MV-4-11 (cell line): ENCODE measurements around the gene APAF1.
"Not testable (repeated sequence)": the region's sequence is repeated elsewhere in the genome, so short reads cannot be mapped to it uniquely, and the experiment has no call there.

Experiments used
- DNase-seq: peaks from one replicate; lab custom pipeline; 2025; lab: John Stamatoyannopoulos, UW

The APAF1 gene, protein sequence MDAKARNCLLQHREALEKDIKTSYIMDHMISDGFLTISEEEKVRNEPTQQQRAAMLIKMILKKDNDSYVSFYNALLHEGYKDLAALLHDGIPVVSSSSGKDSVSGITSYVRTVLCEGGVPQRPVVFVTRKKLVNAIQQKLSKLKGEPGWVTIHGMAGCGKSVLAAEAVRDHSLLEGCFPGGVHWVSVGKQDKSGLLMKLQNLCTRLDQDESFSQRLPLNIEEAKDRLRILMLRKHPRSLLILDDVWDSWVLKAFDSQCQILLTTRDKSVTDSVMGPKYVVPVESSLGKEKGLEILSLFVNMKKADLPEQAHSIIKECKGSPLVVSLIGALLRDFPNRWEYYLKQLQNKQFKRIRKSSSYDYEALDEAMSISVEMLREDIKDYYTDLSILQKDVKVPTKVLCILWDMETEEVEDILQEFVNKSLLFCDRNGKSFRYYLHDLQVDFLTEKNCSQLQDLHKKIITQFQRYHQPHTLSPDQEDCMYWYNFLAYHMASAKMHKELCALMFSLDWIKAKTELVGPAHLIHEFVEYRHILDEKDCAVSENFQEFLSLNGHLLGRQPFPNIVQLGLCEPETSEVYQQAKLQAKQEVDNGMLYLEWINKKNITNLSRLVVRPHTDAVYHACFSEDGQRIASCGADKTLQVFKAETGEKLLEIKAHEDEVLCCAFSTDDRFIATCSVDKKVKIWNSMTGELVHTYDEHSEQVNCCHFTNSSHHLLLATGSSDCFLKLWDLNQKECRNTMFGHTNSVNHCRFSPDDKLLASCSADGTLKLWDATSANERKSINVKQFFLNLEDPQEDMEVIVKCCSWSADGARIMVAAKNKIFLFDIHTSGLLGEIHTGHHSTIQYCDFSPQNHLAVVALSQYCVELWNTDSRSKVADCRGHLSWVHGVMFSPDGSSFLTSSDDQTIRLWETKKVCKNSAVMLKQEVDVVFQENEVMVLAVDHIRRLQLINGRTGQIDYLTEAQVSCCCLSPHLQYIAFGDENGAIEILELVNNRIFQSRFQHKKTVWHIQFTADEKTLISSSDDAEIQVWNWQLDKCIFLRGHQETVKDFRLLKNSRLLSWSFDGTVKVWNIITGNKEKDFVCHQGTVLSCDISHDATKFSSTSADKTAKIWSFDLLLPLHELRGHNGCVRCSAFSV (N-terminal part only)

DNA sequence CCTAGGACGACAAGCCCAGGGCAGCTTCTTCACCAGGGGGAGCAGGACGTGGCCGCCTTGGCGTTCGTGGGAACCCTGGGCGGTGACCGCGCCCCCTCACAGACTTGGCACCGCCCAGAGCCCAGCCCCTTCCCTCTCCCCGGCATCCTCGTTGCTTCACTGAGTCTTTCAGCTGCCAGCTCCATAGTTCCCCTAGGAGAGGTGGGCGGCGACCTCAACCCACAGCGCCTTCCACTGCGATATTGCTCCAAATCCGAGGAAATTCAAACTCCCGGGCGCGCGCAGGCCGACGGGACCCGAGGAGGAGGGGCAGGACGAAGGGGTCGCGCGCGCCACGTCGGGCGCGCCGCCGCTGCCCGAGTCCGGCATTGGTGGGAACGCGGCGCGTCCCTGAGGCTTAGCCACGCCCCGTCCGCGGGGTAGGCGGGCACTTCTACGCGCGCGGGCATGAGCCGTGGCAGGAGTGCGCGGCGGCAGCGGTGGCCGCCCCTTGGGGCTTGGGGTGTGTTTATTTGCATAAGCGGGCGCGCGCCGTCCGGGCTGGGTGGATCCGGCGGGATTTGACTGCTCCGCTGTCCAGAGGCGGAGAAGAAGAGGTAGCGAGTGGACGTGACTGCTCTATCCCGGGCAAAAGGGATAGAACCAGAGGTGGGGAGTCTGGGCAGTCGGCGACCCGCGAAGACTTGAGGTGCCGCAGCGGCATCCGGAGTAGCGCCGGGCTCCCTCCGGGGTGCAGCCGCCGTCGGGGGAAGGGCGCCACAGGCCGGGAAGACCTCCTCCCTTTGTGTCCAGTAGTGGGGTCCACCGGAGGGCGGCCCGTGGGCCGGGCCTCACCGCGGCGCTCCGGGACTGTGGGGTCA lies at the start of gene APAF1, which contains the start of gene IKBIP:
Gene APAF1, plus strand, starts transcription at position 579 of the 860 bp plus-strand sequence. CDS start 3,070 bp downstream, outside the sequence.
Gene IKBIP, minus strand, starts transcription at position 77 of the 860 bp plus-strand sequence. CDS start 87 bp downstream, outside the sequence.
- DNase-seq, result peak; percentile 92

DNA sequence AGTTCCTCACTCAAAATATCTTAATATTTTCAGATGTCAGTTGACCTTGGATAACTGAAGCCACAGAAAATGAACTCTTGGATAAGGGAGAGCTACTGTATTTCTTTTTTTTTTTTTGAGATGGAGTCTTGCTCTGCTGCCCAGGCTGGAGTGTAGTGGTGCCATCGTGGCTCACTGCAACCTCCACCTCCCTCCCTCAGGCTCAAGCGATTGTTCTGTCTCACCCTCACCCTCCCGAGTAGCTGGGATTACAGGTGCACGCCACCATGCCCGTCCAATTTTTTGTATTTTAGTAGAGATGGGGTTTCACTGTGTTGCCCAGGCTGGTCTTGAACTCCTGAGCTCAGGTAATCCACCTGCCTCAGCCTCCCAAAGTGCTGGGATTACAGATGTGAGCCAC lies 47.8 kb upstream of the APAF1 start:
- not testable (repeated sequence) for DNase-seq

DNA sequence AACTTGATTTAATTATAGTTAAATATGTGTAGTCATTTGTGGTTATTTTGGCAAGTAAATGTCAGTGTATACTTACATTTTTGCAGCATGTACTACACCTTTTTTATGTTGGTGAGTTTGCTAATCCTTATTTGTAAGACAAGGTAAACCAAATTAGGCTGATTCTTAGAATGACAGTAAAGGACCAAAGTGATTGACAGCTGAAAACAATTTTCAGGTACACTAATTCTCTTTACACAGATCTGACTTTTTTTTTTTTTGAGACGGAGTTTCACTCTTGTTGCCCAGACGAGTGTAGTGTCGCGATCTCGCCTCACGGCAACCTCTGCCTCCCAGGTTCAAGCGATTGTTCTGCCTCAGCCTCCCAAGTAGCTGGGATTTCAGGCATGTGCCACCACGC lies 43.2 kb upstream of the APAF1 start:
- DNase-seq, result no peak

DNA sequence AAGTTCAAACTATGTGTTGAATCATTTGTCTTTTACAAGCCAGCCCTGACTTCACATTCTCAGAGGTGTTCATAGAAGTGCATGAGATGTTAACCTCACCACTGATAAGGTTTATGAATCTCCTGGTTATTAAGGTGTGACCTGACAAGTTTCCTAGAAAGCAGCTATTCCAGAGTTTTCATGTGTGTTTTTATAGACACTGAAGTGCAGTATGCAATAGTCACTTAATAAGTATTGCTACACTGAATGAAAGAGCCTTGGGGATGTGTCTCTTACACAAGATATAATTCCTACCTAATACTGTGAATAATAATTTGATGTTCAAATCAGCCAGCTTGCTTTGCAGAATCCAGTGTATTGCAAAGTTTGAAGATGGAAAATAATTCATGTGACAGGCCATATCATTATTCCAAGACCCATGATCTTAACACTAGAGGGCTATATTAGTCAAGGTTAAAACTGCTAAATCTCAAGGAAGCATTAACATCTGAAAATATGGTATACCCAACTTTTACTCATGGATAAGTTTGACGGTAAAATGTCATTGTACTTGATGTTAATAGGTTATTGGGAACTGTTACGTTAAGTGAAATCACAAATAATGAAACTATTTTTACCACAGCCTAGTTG lies 38.6 kb upstream of the APAF1 start:
- DNase-seq, result peak; percentile 41

DNA sequence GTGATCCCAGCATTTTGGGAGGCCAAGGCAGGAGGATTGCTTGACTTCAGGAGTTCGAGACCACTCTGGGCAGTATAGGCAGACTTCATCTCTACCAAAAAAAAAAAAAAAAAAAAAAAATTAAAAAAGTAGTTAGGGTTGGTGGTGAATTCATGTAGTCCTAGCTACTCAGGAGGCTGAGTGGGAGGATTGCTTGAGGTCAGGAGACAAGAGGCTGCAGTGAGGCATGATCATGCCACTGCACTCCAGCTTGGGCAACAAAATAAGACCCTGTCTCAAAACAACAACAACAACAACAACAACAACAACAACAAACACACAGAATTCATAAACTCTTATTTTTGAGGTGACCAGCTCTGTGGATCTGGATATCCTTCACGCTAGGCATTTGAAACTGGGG lies 34.5 kb upstream of the APAF1 start:
- DNase-seq, result no peak

DNA sequence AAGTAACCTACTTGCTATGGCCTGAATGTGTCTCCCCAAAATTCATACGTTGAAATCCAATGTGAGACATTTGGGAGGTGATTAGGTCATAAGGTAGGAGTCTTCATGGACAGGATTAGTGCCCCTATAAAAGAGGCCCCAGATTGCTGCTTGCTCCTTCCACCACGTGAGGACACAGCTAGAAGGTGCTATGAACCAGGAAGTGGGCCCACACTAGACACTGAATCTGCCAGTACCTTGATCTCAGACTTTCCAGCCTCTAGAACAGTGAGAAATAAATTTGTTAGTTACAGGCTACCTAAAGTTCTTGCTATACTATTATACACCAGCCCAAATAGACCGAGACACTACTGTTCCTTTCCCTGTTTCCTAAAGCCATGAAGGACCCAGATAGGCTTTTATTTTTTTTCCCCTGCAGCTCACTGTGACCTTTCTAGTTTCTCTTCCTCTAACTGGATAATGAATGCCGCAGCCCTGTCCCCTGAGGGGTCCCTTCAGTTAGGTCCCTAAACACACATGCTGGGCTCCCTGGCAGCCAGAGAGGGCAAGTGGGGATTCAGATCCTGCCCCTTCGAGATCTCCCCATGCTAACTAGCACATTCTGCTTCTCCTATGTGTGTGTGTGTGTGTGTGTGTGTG lies 32.3 kb upstream of the APAF1 start:
- peak; percentile 90 for DNase-seq

DNA sequence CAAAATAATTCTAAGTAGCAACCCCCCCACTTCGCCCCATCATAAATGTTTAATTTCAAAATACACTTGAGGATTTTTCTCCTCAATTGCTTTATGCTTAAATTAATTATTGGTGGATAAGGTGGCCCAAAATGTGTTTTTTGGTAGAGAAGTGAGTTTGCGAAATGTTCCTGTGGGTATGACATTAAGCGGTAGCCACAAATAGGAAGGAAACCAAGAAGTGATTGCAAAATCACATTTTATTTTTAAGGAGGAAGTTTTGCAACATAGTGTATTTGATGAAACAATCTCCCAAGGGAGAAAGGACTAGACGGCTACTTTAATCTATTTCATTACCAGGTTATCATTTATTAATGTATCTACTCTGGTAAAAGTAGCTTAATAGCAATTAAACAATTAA lies 26.1 kb upstream of the APAF1 start:
- peak; percentile 94 for DNase-seq

DNA sequence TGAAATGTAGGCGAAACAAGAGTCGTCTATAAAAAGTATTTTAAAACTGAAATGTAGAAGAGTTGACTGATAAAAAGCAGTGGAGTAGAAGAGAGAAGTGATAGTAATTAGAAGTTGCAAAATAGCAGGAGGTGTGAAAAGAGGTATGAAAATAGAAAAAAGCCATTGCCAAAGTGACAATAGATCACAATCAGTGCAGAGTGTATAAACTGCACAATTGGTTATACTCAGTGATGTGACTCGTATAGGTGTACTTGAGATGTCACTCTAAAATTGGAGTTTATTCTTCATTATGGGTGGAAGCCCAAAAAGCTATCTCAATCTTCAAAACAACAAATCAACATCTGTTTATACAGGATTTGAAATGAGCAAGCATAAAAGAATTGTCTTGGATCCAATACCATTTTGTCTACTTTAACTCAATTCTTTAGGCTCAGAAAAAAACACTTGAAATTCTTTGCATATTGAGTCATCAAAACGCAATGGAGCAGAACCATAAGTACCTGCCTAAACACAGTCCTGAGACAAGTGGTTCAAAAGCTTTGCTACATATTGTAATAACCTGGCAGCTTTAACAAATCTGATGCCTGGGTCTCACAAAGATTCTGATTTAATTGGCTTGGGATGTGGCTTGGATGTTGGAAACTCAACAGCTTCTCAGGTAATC lies 9.3 kb upstream of the APAF1 start:
- no peak for DNase-seq

DNA sequence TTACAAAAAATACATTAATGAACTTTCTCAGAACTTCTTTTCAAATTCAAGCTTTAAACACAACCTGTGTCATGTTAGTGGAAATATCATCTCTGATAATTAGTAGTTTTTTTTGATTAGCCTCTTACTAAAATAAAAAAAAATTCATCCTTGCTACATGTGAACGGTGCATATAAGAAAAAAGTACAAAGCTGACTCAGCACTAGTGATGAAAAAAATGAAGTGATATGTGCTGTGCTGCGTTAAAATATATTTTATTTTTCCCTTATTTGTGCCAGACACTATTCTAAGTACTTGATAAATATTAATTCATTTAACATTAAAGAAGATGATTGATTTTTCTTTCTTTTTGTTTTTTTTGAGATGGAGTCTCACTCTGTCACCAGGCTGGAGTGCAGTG lies 8.0 kb upstream of the APAF1 start:
- no peak for DNase-seq

DNA sequence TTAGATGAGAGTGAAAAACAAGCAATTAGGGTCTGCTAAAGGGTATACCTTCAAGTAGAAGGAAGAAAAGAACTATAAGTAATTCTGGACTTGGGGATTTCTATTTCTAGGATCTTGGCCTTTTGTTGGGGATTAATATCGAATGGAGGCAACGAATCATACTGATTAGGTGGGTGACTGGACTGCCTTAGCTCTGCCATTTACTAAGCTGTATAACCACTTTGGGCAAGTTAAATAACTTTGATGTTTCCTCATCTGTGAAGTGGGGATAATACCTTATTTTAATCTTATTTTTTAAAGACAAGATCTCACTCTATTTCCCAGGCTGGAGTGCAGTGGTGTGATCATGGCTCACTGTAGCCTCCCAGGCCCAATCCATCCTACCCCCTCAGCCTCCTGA lies 7.1 kb upstream of the APAF1 start:
- no peak for DNase-seq

DNA sequence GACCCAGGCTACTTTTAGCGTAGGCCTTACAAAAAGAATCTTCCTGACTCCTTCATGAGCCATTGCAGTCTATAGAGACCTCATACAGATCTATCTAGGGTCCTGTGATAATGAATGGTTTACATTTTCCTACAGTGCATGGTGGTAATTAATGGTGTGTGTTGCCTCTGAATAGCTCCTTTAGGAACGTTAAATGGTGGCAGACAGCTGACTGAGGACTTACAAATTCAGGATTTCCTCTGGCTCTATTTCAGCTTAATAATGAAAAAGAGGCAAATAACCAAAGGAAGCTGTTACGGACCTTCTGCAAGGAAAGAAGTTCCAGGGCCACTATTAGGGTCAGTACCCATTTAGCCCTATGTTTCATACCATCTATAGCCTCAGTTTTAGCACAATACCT lies 5.6 kb upstream of the APAF1 start:
- no peak for DNase-seq

DNA sequence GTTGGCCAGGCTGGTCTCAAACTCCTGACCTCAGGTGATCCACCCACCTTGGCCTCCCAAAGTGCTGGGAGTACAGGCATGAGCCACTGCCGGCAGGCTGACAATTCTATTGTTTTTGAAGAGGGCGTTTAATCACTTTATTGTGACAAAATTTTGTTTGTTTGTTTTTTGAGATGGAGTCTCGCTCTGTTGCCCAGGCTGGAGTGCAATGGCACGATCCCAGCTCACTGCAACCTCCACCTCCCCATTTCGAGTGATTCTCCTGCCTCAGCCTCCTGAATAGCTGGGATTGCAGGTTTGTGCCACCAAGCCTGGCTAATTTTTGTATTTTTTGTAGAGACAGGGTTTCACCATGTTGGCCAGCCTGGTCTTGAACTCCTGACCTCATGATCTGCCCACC lies 2.3 kb upstream of the APAF1 start:
- not testable (repeated sequence) for DNase-seq

DNA sequence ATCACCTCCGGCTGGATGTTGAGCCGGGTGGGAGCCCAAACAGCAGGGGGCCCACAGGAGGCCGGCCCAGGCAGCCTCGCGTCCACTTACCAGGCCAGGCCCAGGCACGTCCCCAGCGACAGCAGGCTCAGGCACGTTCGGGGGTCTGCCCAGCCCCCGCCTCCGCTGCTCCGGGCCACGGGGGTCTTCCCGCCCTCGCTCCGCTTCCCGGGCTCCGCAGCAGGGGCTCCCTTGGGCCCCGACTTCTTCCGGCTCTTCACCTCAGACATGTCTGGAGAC lies 718 bp upstream of the APAF1 start:
- DNase-seq, result no peak

DNA sequence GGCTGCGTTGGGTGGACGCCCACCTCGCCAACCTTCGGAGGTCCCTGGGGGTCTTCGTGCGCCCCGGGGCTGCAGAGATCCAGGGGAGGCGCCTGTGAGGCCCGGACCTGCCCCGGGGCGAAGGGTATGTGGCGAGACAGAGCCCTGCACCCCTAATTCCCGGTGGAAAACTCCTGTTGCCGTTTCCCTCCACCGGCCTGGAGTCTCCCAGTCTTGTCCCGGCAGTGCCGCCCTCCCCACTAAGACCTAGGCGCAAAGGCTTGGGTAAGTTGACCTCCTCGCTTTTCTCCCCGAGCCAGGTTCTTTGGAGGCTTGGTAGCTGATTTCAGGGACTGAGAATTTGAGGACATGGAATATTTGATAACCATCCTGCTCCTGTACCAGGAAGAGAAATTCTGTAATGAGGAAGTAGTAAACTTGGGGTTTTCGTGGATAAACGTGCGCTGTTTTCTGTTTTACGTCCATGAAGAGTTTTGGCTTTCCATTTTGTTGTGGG lies 530 bp downstream of the APAF1 start:
- DNase-seq, result peak; percentile 57

DNA sequence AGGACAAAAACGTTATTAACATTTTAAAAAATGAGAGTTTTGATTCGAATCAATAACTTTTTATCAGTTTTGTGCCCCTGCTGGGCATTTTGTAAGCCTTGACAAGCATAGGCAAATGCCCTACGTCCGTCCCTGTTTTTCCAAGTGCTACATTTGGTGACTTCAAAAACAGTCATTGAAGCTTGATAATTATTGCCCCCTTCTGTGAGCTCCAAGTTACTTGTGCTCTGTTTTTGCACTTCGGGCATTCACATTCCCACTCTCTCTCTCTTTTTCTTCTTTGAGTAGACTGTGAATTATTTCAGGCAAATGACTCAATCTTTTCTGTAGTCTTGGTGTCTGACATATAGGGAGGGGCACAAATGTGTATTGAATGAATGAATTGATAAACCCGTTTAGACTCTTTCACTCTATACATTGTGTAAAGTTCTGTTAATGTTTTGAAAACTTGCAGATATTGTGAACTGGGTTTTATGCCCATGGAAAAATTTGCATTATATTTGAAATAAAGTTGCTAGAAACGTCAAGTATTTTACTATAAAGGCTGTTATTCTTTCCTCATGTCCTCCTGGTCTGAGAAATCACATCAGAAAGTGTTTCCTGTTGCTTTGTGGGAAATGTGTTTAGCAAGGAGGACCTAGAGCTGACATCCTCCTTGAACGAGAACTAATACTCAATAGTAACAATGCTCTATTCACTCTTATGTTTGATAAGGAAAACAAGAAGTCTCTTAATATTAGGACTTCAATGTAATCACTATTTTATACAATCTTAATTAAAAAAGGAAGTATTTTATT lies 1.4 kb downstream of the APAF1 start:
- peak; percentile 4 for DNase-seq

DNA sequence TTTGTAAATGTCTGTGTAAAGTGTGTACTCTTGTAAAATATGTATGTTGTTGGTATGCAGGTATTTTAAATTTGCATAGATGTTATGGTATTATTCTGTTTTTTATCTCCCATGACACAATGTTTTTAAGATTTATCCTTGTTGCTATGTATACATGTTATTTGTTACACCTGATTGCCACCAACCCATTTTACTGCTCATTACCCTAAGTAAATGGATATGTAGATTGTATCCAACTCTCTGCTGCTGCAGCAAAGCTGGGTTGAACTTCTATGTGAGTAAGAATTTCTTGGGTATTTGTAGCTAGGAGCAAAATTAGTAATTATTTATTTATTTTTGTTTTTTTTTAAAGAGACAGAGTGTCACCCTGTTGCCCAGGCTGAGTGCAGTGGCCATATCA lies 6.2 kb downstream of the APAF1 start:
- no peak for DNase-seq

DNA sequence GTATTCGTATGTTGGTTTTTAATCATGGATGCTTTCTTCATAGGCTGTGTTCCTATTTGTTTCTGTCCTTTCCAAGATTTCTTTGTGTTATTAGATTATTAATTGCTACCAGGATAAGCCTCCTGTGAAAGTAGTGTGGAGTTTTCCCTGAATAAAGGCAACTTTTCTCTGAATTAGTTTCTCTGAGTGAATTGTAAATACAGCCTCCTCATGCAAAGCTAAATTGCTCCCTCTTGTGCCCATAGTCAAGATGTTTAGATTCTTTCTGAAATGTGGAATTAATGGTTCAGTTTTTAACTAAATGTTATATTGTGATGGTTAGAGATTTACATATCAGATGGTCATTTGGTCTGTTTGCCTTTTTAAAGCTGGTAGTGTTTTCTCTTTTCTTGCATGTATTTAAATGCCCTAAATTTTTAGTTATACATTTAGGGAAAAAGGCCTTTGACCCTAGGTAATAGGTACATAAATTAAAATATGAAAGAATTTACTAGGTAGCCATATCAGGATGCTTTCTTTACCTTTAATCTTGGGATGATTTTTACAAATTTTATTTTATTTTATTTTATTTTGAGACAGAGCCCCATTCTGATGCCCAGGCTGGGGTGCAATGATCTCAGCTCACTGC lies 8.9 kb downstream of the APAF1 start:
- DNase-seq, result peak; percentile 65

DNA sequence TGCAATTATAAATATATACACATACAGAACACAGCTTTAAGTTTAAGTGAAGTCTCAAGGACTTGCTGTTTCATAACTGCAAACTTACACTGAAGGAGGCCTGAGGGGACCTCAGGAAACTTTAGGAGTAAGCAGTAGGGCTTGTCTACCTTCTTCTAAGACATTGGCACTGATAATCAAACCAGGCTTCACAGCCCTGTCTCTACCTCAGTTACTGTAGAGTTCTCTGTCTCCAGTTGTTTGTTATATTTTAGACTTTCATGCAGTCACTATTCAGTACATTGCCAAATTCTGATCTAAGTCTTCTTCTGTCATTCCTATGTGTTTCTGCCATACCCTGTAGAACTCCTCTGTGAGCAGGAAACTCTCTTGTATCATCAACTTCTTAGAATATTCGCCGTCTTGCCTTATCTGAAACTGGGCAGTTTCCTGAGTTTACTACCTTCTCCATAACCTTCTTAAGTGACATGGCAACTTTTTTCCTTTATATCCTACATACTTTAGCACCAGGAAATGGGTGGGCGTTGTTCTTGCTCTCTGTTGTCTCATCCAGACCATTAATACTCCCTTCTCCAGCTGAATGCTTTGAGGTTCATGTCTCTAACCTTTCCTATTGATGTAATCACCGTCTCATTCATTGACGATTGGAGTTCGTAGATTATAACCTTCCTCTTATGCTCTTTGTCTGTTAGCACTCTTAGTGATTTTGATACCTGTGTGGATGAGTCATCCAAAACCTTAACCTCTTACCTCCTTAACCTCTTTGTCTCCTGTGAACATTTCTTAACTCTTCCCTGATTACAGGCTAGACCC lies 11.4 kb downstream of the APAF1 start:
- DNase-seq, result no peak
